Brain microvascular endothelial cell (primary cell): Measurements from ENCODE around the gene PNPLA6.

Source experiments
- DNase-seq: peaks from one replicate; pipeline ENCODE4 v3.0.0-alpha.2; 2020
- H3K27ac ChIP-seq: fragments of 250-450 bp; sonication (Bioruptor Pico); 2 replicates; pipeline ENCODE4 v1.5.1; 2020; ENCODE audit warnings: mild to moderate bottlenecking, moderate library complexity
- H3K27me3 ChIP-seq: fragments of 250-450 bp; sonication (Bioruptor Pico); replicated peaks from 2 replicates; pipeline ENCODE4 v1.5.1; 2020; ENCODE audit warnings: mild to moderate bottlenecking
- H3K36me3 ChIP-seq: fragments of 250-450 bp; sonication (Bioruptor Pico); replicated peaks from 2 replicates; pipeline ENCODE4 v1.5.1; 2020; ENCODE audit warnings: mild to moderate bottlenecking
- H3K4me3 ChIP-seq: 2 replicates; pipeline ENCODE4 v1.5.1; 2011; ENCODE audit warnings: low read depth, mild to moderate bottlenecking, control low read depth, low read length, moderate library complexity
- CTCF ChIP-seq: IDR thresholded peaks from 2 replicates; pipeline ENCODE4 v1.5.1; 2011; ENCODE audit warnings: low read depth, mild to moderate bottlenecking, moderate library complexity, low read length, control low read depth, inconsistent platforms; ENCODE audit errors: missing control alignments
- in situ Hi-C: cut with HindIII; loops from 2 replicates; pipeline ENCODE4 v1.10.0; 2017; ENCODE audit warnings: low sequenced_read_pairs, low pct_ligation_motif_present

PNPLA6 gene

GRCh38 chr19:7527516-7528191 lies 7.9 kb upstream of the PNPLA6 start:
- peaks cover 14% of the 10 kb centered on the region for H3K36me3 ChIP-seq
- no peak for DNase-seq
- H3K27ac ChIP-seq: no peak overlapping the region
- H3K4me3 ChIP-seq: no peak overlapping the region
- no peaks in the 10 kb centered on the region for H3K27me3 ChIP-seq
- no peak for TF ChIP-seq CTCF
- in situ Hi-C loops: no loop called here

- no peak for TF ChIP-seq CTCF
- in situ Hi-C loops: no loop called here
- Histone ChIP-seq H3K27me3 (no peaks in the 10 kb centered on the region), H3K36me3 (peaks cover 14% of the 10 kb centered on the region), H3K27ac (no peak overlapping the region), H3K4me3 (no peak overlapping the region)
- no peak for DNase-seq
Measured at GRCh38 chr19:7528192-7528519, 7.4 kb upstream of the PNPLA6 start.

GRCh38 chr19:7528522-7529245 lies 6.8 kb upstream of the PNPLA6 start:
- peaks cover 14% of the 10 kb centered on the region for H3K36me3 ChIP-seq
- H3K27ac ChIP-seq: no peak overlapping the region
- H3K27me3 ChIP-seq: no peaks in the 10 kb centered on the region
- no peak for DNase-seq
- no peak overlapping the region for H3K4me3 ChIP-seq
- in situ Hi-C loops: no loop called here
- no peak for TF ChIP-seq CTCF

GRCh38 chr19:7529246-7529600 lies 6.3 kb upstream of the PNPLA6 start:
- no peak for DNase-seq
- Histone ChIP-seq H3K4me3 (no peak overlapping the region), H3K27me3 (no peaks in the 10 kb centered on the region), H3K36me3 (peaks cover 14% of the 10 kb centered on the region), H3K27ac (no peak overlapping the region)
- in situ Hi-C loops: no loop called here
- no peak for TF ChIP-seq CTCF

- Histone ChIP-seq H3K4me3 (no peak overlapping the region), H3K27me3 (no peaks in the 10 kb centered on the region), H3K27ac (no peak overlapping the region), H3K36me3 (peaks cover 14% of the 10 kb centered on the region)
- in situ Hi-C loops: no loop called here
- no peak for DNase-seq
- TF ChIP-seq CTCF: no peak
Measured at GRCh38 chr19:7529610-7530490, 5.7 kb upstream of the PNPLA6 start.
